H1 (cell line): Measurements from ENCODE around the gene PLPP4. TPM values are rescaled to one million over a fixed set of nuclear protein-coding genes. Genes with fewer than 3 reads are reported as not detected.

Source experiments
- CTCF ChIA-PET: fragments of 300-600 bp; sonication (Branson Sonifier 250); formaldehyde crosslinking; loops from one replicate; lab custom pipeline; 2021; ENCODE audit not compliant: partially characterized antibody; lab: Charles Lee
- POLR2A ChIA-PET: fragments of 300-600 bp; sonication (Branson Sonifier 250); formaldehyde crosslinking; loops from one replicate; lab custom pipeline; 2021; ENCODE audit warnings: inconsistent platforms; ENCODE audit not compliant: partially characterized antibody; lab: Charles Lee
- DNase-seq, 2 experiments: peaks; one replicate each; pipeline versions ENCODE4 v3.0.0 to v3.0.0-alpha.2; 2010 to 2022; ENCODE audit warnings: low spot score in 2 of 2, low read depth in 1 of 2, mixed read lengths in 1 of 2
- FAIRE-seq: peaks from 2 replicates; lab custom pipeline; 2011; peaks lifted over from hg19 to GRCh38; lab: Jason Lieb, UNC
- H2AFZ ChIP-seq: 2 replicates; pipeline ENCODE4 v1.8.1; 2012; ENCODE audit warnings: low read length, inconsistent platforms
- H2AK5ac ChIP-seq: 2 replicates; pipeline ENCODE4 v1.6.1; 2013; ENCODE audit warnings: low read depth, low read length
- H2BK120ac ChIP-seq: replicated peaks from 2 replicates; pipeline ENCODE3; 2013; ENCODE audit warnings: low read depth, low read length, inconsistent platforms
- H2BK12ac ChIP-seq: 2 replicates; pipeline ENCODE4 v1.6.1; 2013; ENCODE audit warnings: low read depth, low read length
- H2BK15ac ChIP-seq: 2 replicates; pipeline ENCODE4 v1.6.1; 2013; ENCODE audit warnings: low read length
- H2BK20ac ChIP-seq: 2 replicates; pipeline ENCODE4 v1.6.1; 2013; ENCODE audit warnings: low read length
- H2BK5ac ChIP-seq: 2 replicates; pipeline ENCODE4 v1.6.1; 2013; ENCODE audit warnings: low read depth, low read length
- H3K14ac ChIP-seq: 2 replicates; pipeline ENCODE4 v1.6.1; 2013; ENCODE audit warnings: inconsistent platforms; ENCODE audit not compliant: insufficient read length
- H3K18ac ChIP-seq: 2 replicates; pipeline ENCODE4 v1.6.1; 2013; ENCODE audit warnings: low read length; ENCODE audit errors: extremely low read depth
- H3K23ac ChIP-seq: 2 replicates; pipeline ENCODE4 v1.6.1; 2013; ENCODE audit warnings: inconsistent platforms; ENCODE audit not compliant: insufficient read length
- H3K23me2 ChIP-seq: 2 replicates; pipeline ENCODE4 v1.6.1; 2013; ENCODE audit warnings: low read depth, low read length
- H3K27ac ChIP-seq: 2 replicates; pipeline ENCODE4 v1.6.1; 2011; ENCODE audit warnings: low read depth, low read length, inconsistent platforms
- H3K27me3 ChIP-seq, 4 experiments: replicated peaks in 1 of 4; 1 replicate in 1 of 4; 2 replicates in 3 of 4; pipeline versions ENCODE4 v1.6.1 to v1.8.1; 2011 to 2013; ENCODE audit warnings: low read length in 3 of 4, mild to moderate bottlenecking in 3 of 4, inconsistent platforms in 2 of 4, mixed read lengths in 2 of 4, moderate library complexity in 1 of 4; ENCODE audit not compliant: control insufficient read depth in 3 of 4, insufficient read depth in 3 of 4; ENCODE audit errors: extremely low read depth in 1 of 4
- H3K36me3 ChIP-seq, 4 experiments: 2 replicates each; pipeline versions ENCODE4 v1.6.1 to v1.8.1; 2011 to 2013; ENCODE audit warnings: mild to moderate bottlenecking in 4 of 4, low read length in 3 of 4, moderate library complexity in 2 of 4, control low read depth in 1 of 4, inconsistent platforms in 1 of 4; ENCODE audit not compliant: insufficient read depth in 4 of 4, control insufficient read depth in 2 of 4
- H3K4ac ChIP-seq: replicated peaks from 2 replicates; pipeline ENCODE3; 2013; ENCODE audit warnings: low read length, low read depth, mixed read lengths, inconsistent platforms; ENCODE audit not compliant: insufficient read length
- H3K4me1 ChIP-seq, 4 experiments: replicated peaks in 1 of 4; 1 replicate in 1 of 4; 2 replicates in 3 of 4; pipeline versions ENCODE4 v1.6.1 to v1.8.1; 2011 to 2013; ENCODE audit warnings: low read length in 3 of 4, inconsistent platforms in 2 of 4, mixed read lengths in 1 of 4; ENCODE audit not compliant: insufficient read depth in 4 of 4, control insufficient read depth in 3 of 4
- H3K4me2 ChIP-seq, 2 experiments: 2 replicates each; pipeline versions ENCODE4 v1.6.1 to v1.8.1; 2011 to 2013; ENCODE audit warnings: low read depth in 2 of 2, low read length in 2 of 2, control low read depth in 1 of 2, inconsistent platforms in 1 of 2, mild to moderate bottlenecking in 1 of 2; ENCODE audit not compliant: insufficient read depth in 1 of 2
- H3K4me3 ChIP-seq, 4 experiments: fragments of 200-600, 300-600 bp in 1 of 4; sonication (generic), shearing (Covaris generic), sonication (Bioruptor Twin) in 1 of 4; 2 replicates each; pipeline versions ENCODE4 v1.5.1 to v1.8.1; 2011 to 2016; ENCODE audit warnings: low read length in 4 of 4, low read depth in 3 of 4, control low read depth in 2 of 4, inconsistent platforms in 2 of 4, mild to moderate bottlenecking in 2 of 4, mixed read lengths in 1 of 4, moderate library complexity in 1 of 4; ENCODE audit not compliant: insufficient read depth in 2 of 4; ENCODE audit errors: extremely low read depth in 1 of 4
- H3K56ac ChIP-seq: replicated peaks from 2 replicates; pipeline ENCODE3; 2013; ENCODE audit warnings: low read depth, mild to moderate bottlenecking, mixed read lengths, low read length, inconsistent platforms; ENCODE audit not compliant: insufficient read length
- H3K79me1 ChIP-seq: 2 replicates; pipeline ENCODE4 v1.6.1; 2013; ENCODE audit warnings: low read depth, low read length, control low read depth
- H3K79me2 ChIP-seq, 2 experiments: 2 replicates each; pipeline versions ENCODE4 v1.6.1 to v1.8.1; 2012 to 2013; ENCODE audit warnings: low read length in 2 of 2, mild to moderate bottlenecking in 2 of 2, inconsistent platforms in 1 of 2; ENCODE audit not compliant: insufficient read depth in 2 of 2, control insufficient read depth in 1 of 2
- H3K9ac ChIP-seq, 4 experiments: replicated peaks in 1 of 4; 1 replicate in 1 of 4; 2 replicates in 3 of 4; pipeline versions ENCODE4 v1.6.1 to v1.8.1; 2011 to 2013; ENCODE audit warnings: low read depth in 3 of 4, low read length in 3 of 4, control low read depth in 2 of 4, mild to moderate bottlenecking in 2 of 4, moderate library complexity in 2 of 4, inconsistent platforms in 1 of 4; ENCODE audit errors: extremely low read depth in 1 of 4
- H3K9me3 ChIP-seq, 2 experiments: 2 replicates each; pipeline versions ENCODE4 v1.6.1 to v1.8.1; 2012 to 2013; ENCODE audit warnings: mild to moderate bottlenecking in 2 of 2, moderate library complexity in 2 of 2, control low read depth in 1 of 2, inconsistent platforms in 1 of 2, low read depth in 1 of 2, low read length in 1 of 2, mixed read lengths in 1 of 2; ENCODE audit not compliant: insufficient read depth in 2 of 2
- H4K20me1 ChIP-seq, 2 experiments: replicated peaks in 1 of 2; 2 replicates each; pipeline versions ENCODE3 to v1.8.1; 2011 to 2013; ENCODE audit warnings: inconsistent platforms in 2 of 2, low read length in 2 of 2, mild to moderate bottlenecking in 1 of 2; ENCODE audit not compliant: insufficient read depth in 2 of 2, control insufficient read depth in 1 of 2
- H4K5ac ChIP-seq: 2 replicates; pipeline ENCODE4 v1.6.1; 2013; ENCODE audit warnings: low read length, low read depth, mixed read lengths, inconsistent platforms; ENCODE audit not compliant: insufficient read length
- H4K8ac ChIP-seq: 2 replicates; pipeline ENCODE4 v1.8.0; 2013; ENCODE audit warnings: mild to moderate bottlenecking, moderate library complexity, low read length, inconsistent platforms; ENCODE audit not compliant: insufficient read depth; ENCODE audit errors: extremely low read depth
- H4K91ac ChIP-seq: replicated peaks from 2 replicates; pipeline ENCODE3; 2013; ENCODE audit warnings: low read length, mixed read lengths, inconsistent platforms; ENCODE audit not compliant: insufficient read length
- BACH1 ChIP-seq: IDR thresholded peaks from 2 replicates; pipeline ENCODE4 v1.6.1; 2012; ENCODE audit warnings: low read length, improper control_type of control experiment
- CBX5 ChIP-seq: fragments of 300-800, 300-1000 bp; sonication (generic); IDR thresholded peaks from 2 replicates; pipeline ENCODE4 v1.7.1; 2016; ENCODE audit warnings: antibody characterized with exemption, low read length, low read depth
- CHD1 ChIP-seq: IDR thresholded peaks from 2 replicates; pipeline ENCODE4 v1.6.1; 2012; ENCODE audit warnings: low read depth, low read length, improper control_type of control experiment
- CHD2 ChIP-seq: IDR thresholded peaks from 2 replicates; pipeline ENCODE4 v1.6.1; 2012; ENCODE audit warnings: low read length, improper control_type of control experiment
- CREB1 ChIP-seq: IDR thresholded peaks from 2 replicates; pipeline ENCODE4 v1.6.1; 2012; ENCODE audit warnings: inconsistent platforms
- HDAC2 ChIP-seq, 2 experiments: fragments of 300-600 bp in 1 of 2; sonication (generic) in 1 of 2; IDR thresholded peaks; 2 replicates each; pipeline ENCODE4 v1.6.1; 2011 to 2012; ENCODE audit warnings: low read depth in 2 of 2, low read length in 2 of 2, mild to moderate bottlenecking in 2 of 2, moderate library complexity in 2 of 2, borderline replicate concordance in 1 of 2, inconsistent platforms in 1 of 2
- JUND ChIP-seq: IDR thresholded peaks from 2 replicates; pipeline ENCODE4 v1.6.1; 2011; ENCODE audit warnings: mild to moderate bottlenecking, improper control_type of control experiment, low read length
- KDM1A ChIP-seq: fragments of 200-600, 300-600 bp; sonication (generic); IDR thresholded peaks from 2 replicates; pipeline ENCODE4 v1.7.1; 2016; ENCODE audit warnings: mild to moderate bottlenecking, low read length, borderline replicate concordance
- POLR2AphosphoS5 ChIP-seq: IDR thresholded peaks from 2 replicates; pipeline ENCODE4 v1.6.1; 2011; ENCODE audit warnings: low read depth, low read length
- RBBP5 ChIP-seq: IDR thresholded peaks from 2 replicates; pipeline ENCODE4 v1.7.1; 2012; ENCODE audit warnings: low read depth, mild to moderate bottlenecking, inconsistent platforms, low read length, moderate library complexity, borderline replicate concordance
- RNF2 ChIP-seq: fragments of 200-900, 300-1000 bp; sonication (generic); IDR thresholded peaks from 2 replicates; pipeline ENCODE4 v1.7.1; 2016; ENCODE audit warnings: borderline replicate concordance, low read depth, mild to moderate bottlenecking, antibody characterized with exemption, low read length; ENCODE audit not compliant: poor library complexity, severe bottlenecking; ENCODE audit errors: missing control alignments
- RXRA ChIP-seq: IDR thresholded peaks from 2 replicates; pipeline ENCODE4 v1.6.1; 2011; ENCODE audit warnings: low read depth, mild to moderate bottlenecking, low read length, moderate library complexity; ENCODE audit not compliant: insufficient read depth
- SP2 ChIP-seq: IDR thresholded peaks from 2 replicates; pipeline ENCODE4 v1.6.1; 2012; ENCODE audit warnings: mild to moderate bottlenecking, low read length, inconsistent platforms
- TAF1 ChIP-seq: IDR thresholded peaks from 2 replicates; pipeline ENCODE4 v1.6.1; 2011; ENCODE audit warnings: mild to moderate bottlenecking, low read depth, low read length
- TEAD4 ChIP-seq: IDR thresholded peaks from 2 replicates; pipeline ENCODE4 v1.6.1; 2012; ENCODE audit warnings: low read depth, low read length, inconsistent platforms, mixed read lengths
- WGBS, 2 experiments: shearing (Covaris generic) in 1 of 2; methylation state at CpG; one replicate each; pipeline versions ENCODE4 v1.1.6 to v1.1.7; 2013 to 2015; ENCODE audit warnings: low lambda C conversion rate in 2 of 2, mixed read lengths in 2 of 2, inconsistent platforms in 1 of 2, low coverage in 1 of 2, missing lambda C conversion rate in 1 of 2; ENCODE audit not compliant: insufficient replicate concordance in 2 of 2, insufficient coverage in 1 of 2, insufficient read length in 1 of 2; ENCODE audit errors: extremely low coverage in 1 of 2, missing lambda C conversion rate in 1 of 2; 5-methylcytosine and 5-hydroxymethylcytosine counted together
- polyA plus RNA-seq, 7 experiments: library from polyadenylated mRNA; depleted of rRNA in 3 of 7; stranded (reverse) in 5 of 7; unstranded in 2 of 7; fragments of >200 nt in 5 of 7; fragments of 200-250 nt in 2 of 7; gene quantifications; 1 replicate in 5 of 7; 2 replicates in 1 of 7; 4 replicates in 1 of 7; pipeline versions ENCODE4 v1.2.1 to v1.2.3, GENCODE V29; 2011 to 2013; ENCODE audit warnings: missing spikeins in 2 of 7, mixed read lengths in 2 of 7
- total RNA-seq: library from RNA; stranded (reverse); fragmentation: NEBNext Ultra II Directional; extraction: Animal tissue kit (Norgen Biotek cat#: 25700); gene quantifications from 2 replicates; pipeline ENCODE4 v1.2.1, GENCODE V29; 2021

The PLPP4 gene
- total and polyA plus RNA-seq, 2 of the 8 experiments (the other 6 are each of a cell fraction or from before 2014, with no cell fraction given), result 0.30 TPM; not detected in 1

GRCh38 chr10:120578134-120578533 lies 121.1 kb downstream of the PLPP4 start:
- Histone ChIP-seq H2AK5ac (no peak overlapping the region), H3K4me2 (no peak overlapping the region), H3K4me3 (no peak overlapping the region), H2AFZ (no peak overlapping the region), H3K23ac (no peak overlapping the region), H3K23me2 (no peaks in the 10 kb centered on the region; the same call in 1 of the 2 replicates), H3K79me1 (no peaks in the 10 kb centered on the region), H4K5ac (no peak overlapping the region), H3K36me3 (no peaks in the 10 kb centered on the region), H3K56ac (no peak overlapping the region), H3K27ac (no peak overlapping the region), H3K9me3 (no peaks in the 10 kb centered on the region), H2BK120ac (no peak overlapping the region), H4K20me1 (no peaks in the 10 kb centered on the region), H3K14ac (no peak overlapping the region), H3K4me1 (peaks cover 0 to 2% (median 0%) of the 10 kb centered on the region in 4 experiments; a peak in 1 of 7 replicates), H2BK20ac (no peak overlapping the region), H2BK5ac (no peak overlapping the region), H4K91ac (no peak overlapping the region), H2BK12ac (no peak overlapping the region), H4K8ac (no peak overlapping the region), H3K18ac (no peak overlapping the region), H3K27me3 (no peaks in the 10 kb centered on the region; a peak in 1 of 7 replicates), H3K9ac (no peak overlapping the region), H2BK15ac (no peak overlapping the region), H3K79me2 (no peaks in the 10 kb centered on the region), H3K4ac (no peak overlapping the region)
- no peak for DNase-seq
- TF ChIP-seq CHD2, result no peak
- TF ChIP-seq POLR2AphosphoS5, result no peak
- no peak for TF ChIP-seq HDAC2 (IDR thresholded peaks at IDR 0.05; ENCODE audit: borderline replicate concordance in 1 of 2, low read depth in 2 of 2, low read length in 2 of 2)
- TF ChIP-seq JUND, result no peak
- no peak for TF ChIP-seq TEAD4
- no peak for TF ChIP-seq CBX5
- TF ChIP-seq CHD1, result no peak
- no peak for TF ChIP-seq TAF1
- TF ChIP-seq SP2, result no peak
- no peak for TF ChIP-seq RXRA
- TF ChIP-seq BACH1, result no peak
- TF ChIP-seq RBBP5, result no peak
- TF ChIP-seq CREB1, result no peak
- no peak for TF ChIP-seq KDM1A
- no peak for TF ChIP-seq RNF2
- ChIA-PET CTCF (interaction anchor here (0.9 to 1.3 kb wide), 3 partner anchors 26 to 34 kb away, joined by 3 to 6 read pairs (median 3); no protein-coding TSS in a partner anchor), POLR2A (no interaction called here)
- no peak for FAIRE-seq
- 89% methylated on average over 2 of the region's 2 CpGs; no CpG with 5 or more reads in 1 of the 2 experiments for WGBS, 2 experiments
